Body of pancreas (tissue), 4 donors: ENCODE measurements around the gene VCAM1.

ENCODE experiments used
- CTCF ChIP-seq, 7 experiments: fragments of 450-650 bp in 4 of 7; fragments of 200-600 bp in 3 of 7; sonication (generic) in 3 of 7; IDR thresholded peaks; one replicate each; pipeline ENCODE4 v1.5.1; 2016 to 2019; ENCODE audit warnings: antibody characterized with exemption in 7 of 7
- POLR2A ChIP-seq, 3 donors: fragments of 450-650 bp; IDR thresholded peaks; one replicate each; pipeline ENCODE4 v1.6.1; 2016; ENCODE audit warnings: antibody characterized with exemption in 3 of 3, mild to moderate bottlenecking in 2 of 3

- TF ChIP-seq CTCF (IDR thresholded peaks at IDR 0.05) (no peak), POLR2A (IDR thresholded peaks at IDR 0.05) (no peak)
These were observed 559 bp downstream of the VCAM1 start for GRCh38 chr1:100720101-100720500.
